NCI-H748 (cell line): Measurements from ENCODE around the gene KIF21B.
"Not testable (repeated sequence)": the region's sequence is repeated elsewhere in the genome, so short reads cannot be mapped to it uniquely, and the experiment has no call there.

Experiments
- DNase-seq: peaks from one replicate; lab custom pipeline; 2025; ENCODE audit not compliant: unreplicated experiment; lab: John Stamatoyannopoulos, UW

KIF21B gene

DNA sequence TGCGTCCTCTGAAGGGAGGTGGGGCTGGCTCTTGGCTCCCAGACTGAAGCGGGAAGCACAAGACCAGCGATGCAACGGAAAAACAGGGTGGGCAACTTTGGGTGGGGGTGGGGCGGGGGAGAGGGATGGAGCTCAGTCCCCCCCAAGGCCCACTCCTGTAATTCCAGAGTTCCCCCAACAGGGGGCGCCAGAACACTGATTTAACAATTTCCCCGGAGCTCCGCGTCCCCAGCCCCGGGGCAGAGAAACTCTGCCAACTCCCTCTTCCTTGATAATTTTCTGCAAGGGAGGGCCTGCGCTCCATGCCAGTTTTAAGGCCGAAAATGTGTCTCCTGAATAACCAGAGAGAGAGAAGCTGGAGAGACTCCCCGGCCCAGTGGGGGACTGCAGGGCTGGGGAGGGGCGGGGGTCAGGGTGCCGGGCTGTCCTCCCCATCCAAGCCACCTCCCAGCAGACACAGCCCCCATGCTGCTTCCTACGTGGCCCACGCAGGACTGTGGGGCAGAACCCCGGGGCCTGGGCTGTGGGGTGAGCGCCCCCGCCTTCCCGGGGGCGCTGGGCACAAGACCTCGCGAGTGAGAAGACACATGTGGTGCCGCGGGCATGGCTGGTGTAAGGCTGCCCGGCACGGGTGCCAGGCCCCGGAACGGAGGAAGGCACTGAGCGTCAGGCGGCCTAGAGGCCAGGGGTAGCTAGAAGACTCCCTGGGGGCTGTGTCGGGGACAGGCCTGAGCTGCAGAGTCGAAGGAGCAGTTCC, 51.4 kb downstream of the KIF21B start:
- DNase-seq: peak; percentile 53

DNA sequence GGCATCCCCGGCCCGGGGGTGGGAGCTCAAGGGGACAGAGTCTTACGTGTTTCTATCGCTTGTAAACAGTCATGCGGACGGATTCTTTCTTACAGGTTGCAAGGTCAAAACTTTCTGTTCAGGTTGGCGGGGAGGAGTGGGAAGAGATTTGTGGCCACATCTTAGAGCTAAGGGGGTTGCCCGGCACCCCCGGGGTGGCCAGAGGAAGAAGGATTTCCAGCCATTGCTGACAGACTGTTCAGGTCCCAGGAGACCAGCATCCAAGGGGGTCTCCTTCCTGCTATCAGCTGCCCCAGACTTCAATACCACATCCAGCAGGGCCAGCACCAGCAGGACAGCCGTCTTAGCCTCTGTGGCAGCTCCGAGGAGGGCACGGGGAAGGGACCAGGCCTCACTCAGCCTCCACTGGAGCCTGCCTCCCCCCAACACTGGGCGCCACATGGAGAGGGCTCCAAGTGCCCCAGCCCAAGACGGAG, 52.0 kb downstream of the KIF21B start:
- no peak for DNase-seq

- DNase-seq: no peak
Observed at GRCh38 chr1:200970771-200971427, 52.6 kb downstream of the KIF21B start.

GRCh38 chr1:200969726-200970561, 53.6 kb downstream of the KIF21B start:
- DNase-seq: no peak

DNA sequence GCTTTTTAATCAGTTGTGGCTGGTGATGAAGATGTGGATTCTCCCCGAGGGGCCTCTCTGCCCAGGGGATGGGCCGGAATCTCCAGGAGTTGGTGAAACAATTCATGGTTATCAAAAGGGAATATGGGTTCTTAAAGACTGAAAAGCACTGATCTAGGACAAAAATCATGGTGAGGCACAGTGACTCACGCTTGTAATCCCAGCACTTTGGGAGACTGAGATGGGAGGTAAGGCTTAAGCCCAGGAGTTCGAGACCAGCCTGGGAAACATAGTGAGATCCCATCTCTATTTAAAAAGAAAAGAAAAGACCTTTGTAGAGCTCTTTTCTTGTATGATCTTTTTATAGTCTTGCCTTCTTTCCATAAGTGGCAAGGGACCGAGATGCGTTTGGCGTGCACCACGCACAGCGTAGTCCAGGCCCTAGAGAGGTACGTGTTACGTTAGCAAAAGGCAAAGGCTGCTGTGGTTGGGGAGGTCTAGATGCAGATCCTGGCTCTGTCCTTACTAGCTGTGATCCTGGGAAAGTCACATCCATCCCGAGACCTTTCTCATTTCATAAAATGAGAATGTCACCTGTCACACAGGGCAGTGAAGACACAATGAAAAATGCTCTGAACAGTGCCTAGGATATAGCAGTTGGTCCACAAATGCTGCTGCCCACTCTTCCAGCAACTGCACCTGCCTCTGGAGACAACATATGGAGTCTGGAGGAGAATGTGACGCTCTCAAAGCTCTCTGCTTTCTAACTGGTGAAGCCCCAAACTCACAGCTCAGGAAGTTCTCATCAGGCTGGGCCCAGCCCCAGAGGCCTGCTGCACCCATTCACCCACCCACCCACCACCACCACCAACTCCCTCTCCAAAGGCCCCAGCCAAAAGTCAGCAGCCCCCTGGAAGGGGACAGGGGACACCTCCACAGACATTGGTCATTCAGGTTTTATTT, 54.8 kb downstream of the KIF21B start:
- no peak for DNase-seq

- no peak for DNase-seq
Observed at GRCh38 chr1:200967693-200968468, 55.6 kb downstream of the KIF21B start.

GRCh38 chr1:200966934-200967333, 56.6 kb downstream of the KIF21B start:
- DNase-seq: no peak

DNA sequence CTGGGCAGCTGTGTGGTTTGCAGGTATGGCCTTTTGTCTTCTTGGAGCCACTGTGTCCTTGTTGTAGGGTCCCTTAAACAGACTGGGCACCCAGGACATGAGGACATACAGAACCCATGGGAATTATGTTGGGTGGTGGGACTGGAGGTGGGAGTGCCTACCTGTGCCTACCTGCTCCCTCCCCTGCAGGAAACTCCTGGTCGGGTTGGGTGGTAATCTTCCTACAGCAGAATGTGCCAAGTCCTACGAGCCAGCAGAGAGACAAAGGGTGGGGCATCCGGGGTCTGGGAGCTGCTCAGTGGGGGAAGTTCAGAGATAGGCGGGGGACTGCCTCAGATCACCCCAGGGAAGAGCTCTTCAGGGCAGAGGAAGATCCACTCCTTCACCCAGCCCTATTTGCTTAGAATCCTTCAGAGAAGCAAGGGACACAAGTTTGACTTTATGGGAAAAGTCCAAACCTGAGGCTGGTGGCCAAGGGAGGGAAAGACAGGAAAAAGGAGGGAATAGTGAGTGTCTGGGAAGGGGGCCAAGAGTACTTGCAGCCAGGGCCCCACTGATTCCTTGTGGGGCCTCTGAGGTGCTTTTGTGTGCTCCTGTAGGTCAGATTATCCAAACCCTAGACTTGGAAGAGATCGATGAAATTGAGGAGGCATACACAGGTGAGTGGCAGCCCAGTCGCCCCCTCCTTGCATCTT, 58.3 kb downstream of the KIF21B start:
- no peak for DNase-seq

- DNase-seq: not testable (repeated sequence)
Observed at GRCh38 chr1:200963888-200964287, 59.6 kb downstream of the KIF21B start.

- DNase-seq: no peak
Observed at GRCh38 chr1:200963076-200963475, 60.4 kb downstream of the KIF21B start.

- no peak for DNase-seq
Observed at GRCh38 chr1:200962631-200963030, 60.9 kb downstream of the KIF21B start.

DNA sequence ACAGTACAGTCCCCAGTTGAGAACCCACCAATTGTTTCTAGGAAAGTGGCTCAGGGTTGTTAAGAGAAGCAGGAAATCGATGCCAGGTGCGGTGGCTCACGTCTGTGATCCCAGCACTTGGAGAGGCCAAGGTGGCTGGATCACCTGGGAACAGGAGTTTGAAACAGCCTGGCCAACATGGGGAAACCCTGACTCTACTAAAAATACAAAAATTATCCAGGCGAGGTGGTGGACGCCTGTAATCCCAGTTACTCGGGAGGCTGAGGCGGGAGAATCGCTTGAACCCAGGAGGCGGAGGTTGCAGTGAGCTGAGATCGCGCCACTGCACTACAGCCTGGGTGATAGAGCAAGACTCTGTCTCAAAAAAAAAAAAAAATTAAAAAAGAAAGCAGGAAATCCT, 61.4 kb downstream of the KIF21B start:
- DNase-seq: not testable (repeated sequence)

DNA sequence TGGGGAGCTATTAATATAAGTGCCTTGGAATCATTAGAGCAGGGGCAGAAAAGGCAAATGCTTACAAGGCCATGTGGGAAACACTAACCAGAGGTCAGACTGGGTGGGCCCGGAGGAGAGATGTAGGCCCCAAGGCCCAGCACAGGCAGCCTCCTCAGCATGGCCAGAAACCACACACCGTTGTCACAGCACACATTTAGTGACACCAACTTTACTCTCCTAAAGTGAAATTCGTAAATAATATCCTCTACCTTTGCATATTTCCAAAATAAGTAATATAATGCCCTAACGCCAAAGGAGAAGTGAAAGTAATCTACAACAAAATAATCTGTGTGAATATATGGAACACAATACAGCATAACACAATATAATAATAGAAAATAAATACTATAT, 62.6 kb downstream of the KIF21B start:
- no peak for DNase-seq

- no peak for DNase-seq
Observed at GRCh38 chr1:200960236-200960947, 63.1 kb downstream of the KIF21B start.

DNA sequence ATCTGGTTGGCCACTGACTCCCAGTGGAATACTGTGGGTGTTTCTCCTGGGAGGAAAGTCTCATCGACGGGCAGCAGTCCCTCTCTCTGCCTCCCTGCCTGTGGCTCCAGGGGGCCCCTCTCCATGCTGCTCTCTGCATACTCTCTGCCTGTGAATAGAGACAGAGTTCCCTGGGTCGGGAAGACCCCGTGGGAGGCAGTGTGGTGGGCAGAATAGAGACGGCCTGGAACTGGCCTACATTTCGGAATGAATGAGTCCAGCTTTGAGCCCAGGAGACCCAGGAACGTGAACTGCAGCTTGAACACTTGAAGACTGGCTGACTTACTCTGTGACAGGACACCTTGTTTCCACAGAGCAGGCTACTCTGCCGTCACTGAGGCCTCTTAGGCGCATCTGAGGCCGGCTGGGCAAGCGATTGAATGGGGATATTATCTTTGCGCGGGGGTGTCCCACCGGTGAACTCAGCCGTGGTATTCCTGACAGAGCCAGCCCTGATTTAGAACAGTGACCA, 64.0 kb downstream of the KIF21B start:
- DNase-seq: no peak

DNA sequence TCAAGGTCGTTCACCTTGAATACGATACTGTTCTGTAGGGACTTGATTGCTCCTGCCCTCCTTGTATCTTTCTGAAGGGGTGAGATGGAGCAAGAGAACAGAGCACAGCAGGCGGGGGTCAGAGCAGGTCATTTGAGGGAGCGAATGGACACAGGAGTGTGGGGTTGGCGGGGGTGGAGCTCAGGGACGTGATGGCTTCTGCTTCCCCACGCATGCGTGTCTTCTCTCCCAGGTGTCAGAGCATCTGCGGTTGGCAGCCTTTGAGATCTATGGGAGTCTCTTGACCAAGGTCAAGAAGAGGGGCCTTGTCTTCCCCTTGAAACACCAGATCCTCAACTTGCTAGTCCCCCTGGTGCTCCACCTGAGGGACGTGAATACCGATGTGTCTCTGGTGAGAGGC, 64.9 kb downstream of the KIF21B start:
- no peak for DNase-seq

- no peak for DNase-seq
Observed at GRCh38 chr1:200954434-200954833, 69.1 kb downstream of the KIF21B start.

DNA sequence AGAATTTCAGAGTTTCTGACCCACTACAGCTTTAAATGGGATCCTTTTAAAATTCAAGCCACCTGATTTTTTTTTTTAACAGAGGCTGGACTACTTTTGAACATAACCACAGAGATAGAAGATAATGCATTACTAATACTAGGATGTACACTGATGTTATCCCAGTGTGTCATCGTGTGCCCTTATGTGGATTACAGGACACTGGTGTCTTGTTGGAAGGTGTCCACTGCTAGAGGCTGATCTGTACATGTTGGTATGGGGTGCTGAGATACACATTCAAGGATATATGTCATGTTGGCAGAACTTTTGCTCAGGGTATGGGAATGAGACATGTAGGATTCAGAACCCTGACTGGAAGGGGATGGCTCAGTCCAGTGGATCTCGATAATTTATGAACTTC, 72.5 kb downstream of the KIF21B start:
- no peak for DNase-seq
